ENCODE data around the gene ABCG1. TPM values are rescaled to one million over a fixed set of nuclear protein-coding genes. Genes with fewer than 3 reads are reported as not detected.
A peak's percentile ranks its signal among the peaks of the same experiment; 100 is the strongest.

ABCG1 gene
- total RNA-seq, 3 donors from 2014 or later: 10.6 to 26.2 (median 23.7) TPM

DNA sequence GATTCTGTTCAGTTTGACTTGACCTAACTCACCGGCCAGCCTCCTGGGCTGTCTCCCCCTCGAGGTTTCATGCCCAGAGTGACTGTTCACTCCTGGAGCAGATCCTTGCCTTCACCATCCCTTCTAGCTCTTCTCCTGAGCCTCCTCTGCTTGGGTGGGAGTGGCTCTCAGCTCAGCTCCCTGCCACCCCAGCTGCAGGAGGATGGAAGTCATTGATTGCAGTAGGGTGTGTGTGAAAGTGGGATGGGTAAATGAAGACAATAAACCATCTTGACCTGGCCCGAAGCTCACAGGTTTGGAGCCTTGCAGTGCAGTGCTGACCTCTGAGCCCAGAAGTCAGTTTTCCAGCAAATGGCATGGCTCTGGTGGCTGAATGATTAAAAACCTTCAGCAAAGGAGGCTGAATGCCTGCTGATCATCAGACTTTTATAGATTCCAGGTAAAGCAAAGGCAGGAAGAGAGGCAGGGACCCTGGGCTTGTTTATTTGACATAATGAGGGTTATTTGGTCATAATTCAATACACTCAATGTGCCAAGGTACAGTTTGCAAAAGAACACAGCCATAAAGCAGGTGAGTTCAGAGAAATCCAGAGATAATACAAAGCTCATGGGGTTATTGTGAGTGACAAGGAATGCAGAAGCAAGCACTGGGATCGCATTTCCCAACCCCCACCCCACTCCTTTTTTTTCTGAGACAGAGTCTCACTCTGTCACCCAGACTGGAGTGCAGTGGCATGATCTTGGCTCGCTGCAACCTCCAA lies 113.8 kb downstream of the ABCG1 start:
- Histone ChIP-seq H3K4me1 (no peaks in the 10 kb centered on the region), H3K9me3 (peaks cover 0 to 10% of the 10 kb centered on the region in 2 donors), H3K4me3 (no peak overlapping the region), H3K27me3 (no peaks in the 10 kb centered on the region), H3K27ac (no peak overlapping the region), H3K36me3 (no peaks in the 10 kb centered on the region)
- TF ChIP-seq, protein P1, sequence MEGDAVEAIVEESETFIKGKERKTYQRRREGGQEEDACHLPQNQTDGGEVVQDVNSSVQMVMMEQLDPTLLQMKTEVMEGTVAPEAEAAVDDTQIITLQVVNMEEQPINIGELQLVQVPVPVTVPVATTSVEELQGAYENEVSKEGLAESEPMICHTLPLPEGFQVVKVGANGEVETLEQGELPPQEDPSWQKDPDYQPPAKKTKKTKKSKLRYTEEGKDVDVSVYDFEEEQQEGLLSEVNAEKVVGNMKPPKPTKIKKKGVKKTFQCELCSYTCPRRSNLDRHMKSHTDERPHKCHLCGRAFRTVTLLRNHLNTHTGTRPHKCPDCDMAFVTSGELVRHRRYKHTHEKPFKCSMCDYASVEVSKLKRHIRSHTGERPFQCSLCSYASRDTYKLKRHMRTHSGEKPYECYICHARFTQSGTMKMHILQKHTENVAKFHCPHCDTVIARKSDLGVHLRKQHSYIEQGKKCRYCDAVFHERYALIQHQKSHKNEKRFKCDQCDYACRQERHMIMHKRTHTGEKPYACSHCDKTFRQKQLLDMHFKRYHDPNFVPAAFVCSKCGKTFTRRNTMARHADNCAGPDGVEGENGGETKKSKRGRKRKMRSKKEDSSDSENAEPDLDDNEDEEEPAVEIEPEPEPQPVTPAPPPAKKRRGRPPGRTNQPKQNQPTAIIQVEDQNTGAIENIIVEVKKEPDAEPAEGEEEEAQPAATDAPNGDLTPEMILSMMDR (IDR thresholded peaks at IDR 0.05): no peak
- TF ChIP-seq POLR2AphosphoS5 (IDR thresholded peaks at IDR 0.05) (no peak), POLR2A (IDR thresholded peaks at IDR 0.05) (no peak)
- DNase-seq (ENCODE audit: low spot score in 2 of 2): no peak
- intact Hi-C loops (cut with DNase I; ENCODE audit: low total_unique reads): loop anchor here (5.0 kb wide), 1 partner anchor 875 kb away; no protein-coding TSS in a partner anchor

DNA sequence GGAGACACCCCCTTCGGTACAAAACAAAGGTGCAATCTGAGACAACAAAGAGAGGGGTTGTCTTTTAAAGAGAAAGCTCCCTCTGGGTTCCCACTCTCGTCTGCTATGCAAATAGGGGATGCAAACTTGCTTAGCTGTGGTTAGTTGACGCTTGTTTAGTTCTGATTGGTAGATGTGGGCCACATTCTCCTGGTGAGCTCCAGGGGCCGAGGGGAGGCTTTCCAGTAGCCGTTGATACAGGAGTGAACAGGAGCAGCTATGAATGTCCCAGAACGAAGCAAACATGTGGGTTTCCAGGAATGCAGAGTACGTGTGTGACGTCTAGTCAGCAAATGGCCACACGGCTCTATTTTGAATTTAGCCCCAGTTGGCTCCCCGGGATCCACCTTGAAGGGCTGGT lies 117.1 kb downstream of the ABCG1 start:
- no peak overlapping the region for H3K27ac ChIP-seq
- no peaks in the 10 kb centered on the region for H3K36me3 ChIP-seq
- H3K9me3 ChIP-seq: peaks cover 0 to 10% of the 10 kb centered on the region in 2 donors
- peak overlapping the region in 1 of 3 donors; percentile 12 for H3K4me3 ChIP-seq
- intact Hi-C loops (cut with DNase I; ENCODE audit: low total_unique reads): no loop called here
- no peaks in the 10 kb centered on the region for H3K27me3 ChIP-seq
- no peaks in the 10 kb centered on the region for H3K4me1 ChIP-seq
- no peak for DNase-seq (ENCODE audit: low spot score in 2 of 2)
- no peak for TF ChIP-seq POLR2A (IDR thresholded peaks at IDR 0.05)
- TF ChIP-seq POLR2AphosphoS5 (IDR thresholded peaks at IDR 0.05): no peak

DNA sequence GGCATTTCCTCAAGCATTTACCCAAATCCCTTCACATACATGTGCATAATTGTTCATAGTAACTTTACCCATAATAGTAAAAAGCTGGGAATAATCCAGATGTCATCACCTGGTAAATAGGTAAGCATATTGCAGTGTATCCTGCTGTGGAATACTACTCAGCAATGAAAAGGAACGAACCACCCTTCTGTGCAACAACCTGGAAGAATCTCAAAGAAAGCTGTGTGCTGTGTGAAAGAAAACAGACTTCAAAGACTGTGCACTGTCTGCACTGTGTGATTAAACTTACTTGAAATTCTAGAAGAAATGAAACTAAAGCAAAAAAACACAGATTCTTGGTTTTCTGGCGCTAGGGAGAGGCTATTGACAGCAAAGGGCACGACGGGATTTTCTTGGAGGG lies 118.3 kb downstream of the ABCG1 start:
- Histone ChIP-seq H3K27me3 (no peaks in the 10 kb centered on the region), H3K4me3 (no peak overlapping the region), H3K27ac (no peak overlapping the region), H3K4me1 (no peaks in the 10 kb centered on the region), H3K9me3 (no peaks in the 10 kb centered on the region), H3K36me3 (no peaks in the 10 kb centered on the region)
- intact Hi-C loops (cut with DNase I; ENCODE audit: low total_unique reads): no loop called here
- no peak for DNase-seq (ENCODE audit: low spot score in 2 of 2)
- TF ChIP-seq POLR2AphosphoS5 (IDR thresholded peaks at IDR 0.05) (no peak), POLR2A (IDR thresholded peaks at IDR 0.05) (no peak)
- TF ChIP-seq, protein P1 (IDR thresholded peaks at IDR 0.05): no peak

DNA sequence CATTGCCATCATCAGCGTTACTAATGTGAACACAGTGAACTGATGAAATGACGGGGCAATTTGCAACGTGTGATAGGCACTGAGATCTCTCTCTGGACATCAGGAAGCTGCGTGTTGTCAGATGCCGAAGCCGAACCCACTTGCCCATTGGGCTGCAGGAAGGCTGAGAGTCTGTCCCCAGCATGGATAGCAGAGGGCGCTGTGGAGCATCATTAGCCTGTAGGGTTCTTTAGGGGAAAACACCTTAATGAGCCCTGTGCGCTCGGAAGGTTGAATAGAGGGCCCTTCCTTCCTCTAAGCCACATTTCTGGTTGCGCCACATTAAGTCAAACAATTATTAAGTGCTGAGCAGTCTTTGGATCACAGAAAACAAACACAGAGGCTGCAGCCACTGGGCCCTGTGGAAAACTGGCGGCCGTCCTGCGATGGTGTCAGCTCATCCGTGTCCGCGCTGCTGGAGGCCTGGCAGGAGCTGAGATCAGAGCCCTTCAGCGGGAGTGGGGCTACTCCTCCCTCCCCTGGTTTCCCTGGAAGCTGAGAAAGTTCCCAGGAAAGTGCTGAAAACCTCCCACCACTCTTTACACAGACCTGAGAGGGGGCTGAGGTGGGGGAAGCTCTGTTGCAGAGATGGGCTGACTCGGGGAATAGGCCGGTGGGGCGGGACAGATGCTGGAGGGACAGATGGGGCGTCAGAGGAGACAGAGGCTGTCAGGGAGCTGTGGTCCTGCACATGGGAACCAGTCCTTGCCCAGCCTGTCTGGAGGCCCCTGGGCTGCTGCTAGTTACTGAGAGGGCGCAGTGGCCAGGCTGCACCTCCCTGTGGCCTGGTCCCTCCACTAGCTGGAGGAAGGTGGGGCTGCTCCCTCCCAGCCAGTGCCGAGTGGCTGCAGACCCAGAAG lies 119.1 kb downstream of the ABCG1 start:
- peak; percentile 65 to 82 for DNase-seq (ENCODE audit: low spot score in 2 of 2)
- Histone ChIP-seq H3K27me3 (no peaks in the 10 kb centered on the region), H3K4me1 (no peaks in the 10 kb centered on the region), H3K36me3 (no peaks in the 10 kb centered on the region), H3K4me3 (no peak overlapping the region), H3K9me3 (no peaks in the 10 kb centered on the region), H3K27ac (peak overlapping the region; percentile 73 to 76)
- TF ChIP-seq POLR2A (IDR thresholded peaks at IDR 0.05) (no peak), POLR2AphosphoS5 (IDR thresholded peaks at IDR 0.05) (peak in 2 of 3 donors; percentile 10 to 51)
- TF ChIP-seq, protein P1 (IDR thresholded peaks at IDR 0.05): peak; percentile 21 to 69 (median 59)
- intact Hi-C loops (cut with DNase I; ENCODE audit: low total_unique reads): no loop called here

DNA sequence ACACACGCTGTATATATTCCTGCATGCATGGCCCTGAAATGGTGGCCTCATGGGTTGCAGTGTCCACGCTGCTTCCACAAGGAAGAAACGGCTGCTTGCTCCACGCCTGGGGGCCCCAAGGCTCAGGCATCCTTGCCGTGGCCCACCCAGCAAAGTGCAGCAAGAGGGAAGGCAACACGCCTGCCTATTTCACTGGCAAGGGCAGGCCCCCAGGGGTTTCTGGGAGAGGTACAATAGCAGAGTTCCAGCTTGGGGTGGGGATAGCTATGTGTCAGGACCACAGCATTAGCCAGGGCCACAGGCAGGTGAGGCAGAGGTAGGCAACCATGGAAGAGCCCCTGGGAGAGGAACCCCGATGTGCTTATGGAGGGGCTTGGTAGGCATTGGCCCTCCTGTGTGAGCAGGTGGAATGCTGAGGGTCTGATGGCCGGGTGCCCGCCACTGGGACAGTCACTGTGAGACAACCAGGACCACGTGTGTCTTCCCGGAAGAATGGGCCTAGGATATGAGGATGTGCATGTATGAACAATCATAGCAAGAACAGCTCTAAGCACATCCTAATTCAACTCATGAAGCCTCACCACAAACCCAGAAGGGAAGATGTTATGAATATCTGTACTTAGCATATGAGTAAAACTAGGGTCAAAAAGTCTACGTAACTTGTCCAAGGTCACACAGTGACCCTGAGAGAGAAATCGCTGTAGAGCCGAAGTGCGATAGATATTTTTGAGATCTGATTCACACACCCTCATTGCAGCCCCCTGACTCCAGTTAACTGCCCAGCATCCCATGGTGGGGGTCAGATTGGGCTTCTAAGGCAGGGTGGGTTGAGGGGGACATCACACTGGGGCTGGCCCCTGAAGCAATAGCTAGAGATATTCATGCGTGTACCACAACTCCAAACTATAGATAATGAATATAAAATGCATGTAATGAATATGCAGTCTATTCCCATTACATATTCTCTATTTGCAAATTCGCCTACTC lies 120.1 kb downstream of the ABCG1 start:
- Histone ChIP-seq H3K9me3 (no peaks in the 10 kb centered on the region), H3K36me3 (no peaks in the 10 kb centered on the region), H3K4me3 (no peak overlapping the region), H3K4me1 (no peaks in the 10 kb centered on the region), H3K27ac (peak overlapping the region in 1 of 2 donors; percentile 76), H3K27me3 (no peaks in the 10 kb centered on the region)
- TF ChIP-seq POLR2A (IDR thresholded peaks at IDR 0.05): no peak
- TF ChIP-seq, protein P1 (IDR thresholded peaks at IDR 0.05): no peak
- no peak for TF ChIP-seq POLR2AphosphoS5 (IDR thresholded peaks at IDR 0.05)
- DNase-seq (ENCODE audit: low spot score in 2 of 2): no peak
- intact Hi-C loops (cut with DNase I; ENCODE audit: low total_unique reads): no loop called here
